HepG2 (cell line): ENCODE data around the gene GUK1. TPM values are rescaled to one million over a fixed set of nuclear protein-coding genes. Genes with fewer than 3 reads are reported as not detected.

ENCODE experiments used
- ATAC-seq: fragments of 200-7000 bp; cut with Tn5 transposase; 3 replicates; pipeline ENCODE4 v1.9.1; 2020; ENCODE audit warnings: mild to moderate bottlenecking, moderate library complexity
- BruUV-seq: library from RNA; stranded (reverse); fragments of 400-500 nt; replicated peaks from 2 replicates; lab custom pipeline; 2021; lab: Mats Ljungman, UMichigan
- CTCF ChIA-PET: fragments of 300-600 bp; formaldehyde crosslinking; extraction: SDS; loops from one replicate; lab custom pipeline; 2021; ENCODE audit warnings: low total read pairs, inconsistent platforms, low intra/inter-chr PET ratio; lab: Yijun Ruan, JAX
- POLR2A ChIA-PET: fragments of 350-600 bp; sonication (Branson Sonifier 250); formaldehyde crosslinking; loops from one replicate; lab custom pipeline; 2020; ENCODE audit warnings: antibody characterized with exemption, inconsistent platforms; lab: Yijun Ruan, JAX
- DNase-seq: peaks from one replicate; pipeline ENCODE4 v3.0.0-alpha.2; 2015; ENCODE audit warnings: low spot score
- FAIRE-seq: peaks from 3 replicates; lab custom pipeline; 2011; peaks lifted over from hg19 to GRCh38; lab: Jason Lieb, UNC
- H2AFZ ChIP-seq: one replicate; pipeline ENCODE4 v1.6.1; 2011; ENCODE audit warnings: low read length, inconsistent platforms
- H3K27ac ChIP-seq: fragments of 300-600 bp; 3 replicates; pipeline ENCODE4 v1.8.0; 2011; ENCODE audit warnings: mixed run types, mild to moderate bottlenecking, mixed read lengths, low read length, inconsistent platforms; ENCODE audit not compliant: insufficient read depth; ENCODE audit errors: extremely low read length
- H3K27me3 ChIP-seq, 2 experiments: fragments of 200-600 bp in 1 of 2; 2 replicates in 1 of 2; 3 replicates in 1 of 2; pipeline versions ENCODE4 v1.6.0 to v1.8.0; 2011; ENCODE audit warnings: low read length in 2 of 2, mild to moderate bottlenecking in 2 of 2, moderate library complexity in 2 of 2, inconsistent platforms in 1 of 2; ENCODE audit not compliant: insufficient read depth in 2 of 2, control insufficient read depth in 1 of 2
- H3K36me3 ChIP-seq, 2 experiments: fragments of 200-600 bp in 1 of 2; replicated peaks in 1 of 2; 2 replicates in 1 of 2; 3 replicates in 1 of 2; pipeline versions ENCODE4 v1.5.1 to v1.8.0; 2011; ENCODE audit warnings: low read length in 2 of 2, inconsistent platforms in 1 of 2; ENCODE audit not compliant: insufficient read depth in 2 of 2, control insufficient read depth in 1 of 2
- H3K4me1 ChIP-seq: 2 replicates; pipeline ENCODE4 v1.5.1; 2012; ENCODE audit warnings: low read length, inconsistent platforms; ENCODE audit not compliant: insufficient read depth
- H3K4me2 ChIP-seq: 2 replicates; pipeline ENCODE4 v1.6.0; 2011; ENCODE audit warnings: low read depth, low read length, inconsistent platforms
- H3K4me3 ChIP-seq, 3 experiments: fragments of 200-600 bp in 1 of 3; sonication (generic), shearing (Covaris generic) in 1 of 3; replicated peaks in 1 of 3; 2 replicates each; pipeline ENCODE4 v1.5.1; 2011 to 2016; ENCODE audit warnings: low read length in 3 of 3, inconsistent platforms in 2 of 3, low read depth in 2 of 3, mild to moderate bottlenecking in 2 of 3, control low read depth in 1 of 3, mixed read lengths in 1 of 3; ENCODE audit not compliant: insufficient read depth in 1 of 3
- H3K79me2 ChIP-seq: one replicate; pipeline ENCODE4 v1.6.1; 2011; ENCODE audit warnings: low read length, inconsistent platforms; ENCODE audit not compliant: insufficient read depth
- H3K9ac ChIP-seq: 2 replicates; pipeline ENCODE4 v1.6.0; 2011; ENCODE audit warnings: mild to moderate bottlenecking, low read depth, low read length, inconsistent platforms; ENCODE audit not compliant: insufficient read depth
- H3K9me3 ChIP-seq: 2 replicates; pipeline ENCODE4 v1.5.1; 2012; ENCODE audit warnings: mild to moderate bottlenecking, low read length
- H4K20me1 ChIP-seq: 2 replicates; pipeline ENCODE4 v1.6.0; 2011; ENCODE audit warnings: inconsistent platforms, mild to moderate bottlenecking, low read length, moderate library complexity; ENCODE audit not compliant: insufficient read depth
- ATM ChIP-seq: fragments of 450-650 bp; IDR thresholded peaks from 2 replicates; pipeline ENCODE4 v1.7.1; 2017; ENCODE audit warnings: mild to moderate bottlenecking, borderline replicate concordance
- BRD4 ChIP-seq: sonication (generic); formaldehyde crosslinking; IDR thresholded peaks from 2 replicates; pipeline ENCODE4 v1.4.0; 2020; ENCODE audit warnings: missing genetic modification reagents
- IKZF1 ChIP-seq: fragments of 450-650 bp; IDR thresholded peaks from 2 replicates; pipeline ENCODE4 v1.7.1; 2016
- MAFK ChIP-seq, 2 experiments: IDR thresholded peaks in 1 of 2; conservative IDR thresholded peaks in 1 of 2; 2 replicates each; pipeline ENCODE4 v1.6.1; 2011; ENCODE audit warnings: improper control_type of control experiment in 2 of 2, low read length in 2 of 2
- MTF1 ChIP-seq: sonication (generic); formaldehyde crosslinking; IDR thresholded peaks from 2 replicates; pipeline ENCODE4 v1.5.0; 2020; ENCODE audit warnings: missing genetic modification reagents
- NR2F6 ChIP-seq, 2 experiments: IDR thresholded peaks; 2 replicates each; pipeline ENCODE4 v1.6.1; 2016; ENCODE audit warnings: antibody characterized with exemption in 1 of 2, mild to moderate bottlenecking in 1 of 2
- PCBP2 ChIP-seq: fragments of 200-400 bp; formaldehyde crosslinking; optimal IDR thresholded peaks from 2 replicates; pipeline ENCODE3; 2018; ENCODE audit warnings: low read length, low read depth; ENCODE audit not compliant: poor library complexity, severe bottlenecking
- ZNF546 ChIP-seq: sonication (generic); formaldehyde crosslinking; conservative IDR thresholded peaks from 2 replicates; pipeline ENCODE4 v1.8.1; 2023; ENCODE audit warnings: mild to moderate bottlenecking, missing genetic modification reagents
- WGBS: methylation state at CpG from one replicate; pipeline ENCODE4 v1.1.6; 2017; ENCODE audit warnings: low lambda C conversion rate; 5-methylcytosine and 5-hydroxymethylcytosine counted together
- in situ Hi-C: cut with HindIII; loops from 2 replicates; pipeline ENCODE4 v1.10.0; 2017; ENCODE audit warnings: low pct_unique_long_range_greater_than_20kb; ENCODE audit not compliant: extremely low pct_ligation_motif_present
- intact Hi-C: fragments of 100-400 bp; cut with micrococcal nuclease; formaldehyde crosslinking; loops from one replicate; pipeline ENCODE4 v1.10.0; 2022; ENCODE audit not compliant: unreplicated experiment
- polyA plus RNA-seq, 8 experiments: library from polyadenylated mRNA; depleted of rRNA in 3 of 8; stranded (reverse) in 7 of 8; unstranded in 1 of 8; fragments of >200 nt; fragmentation: Illumina TruSeq in 4 of 8; extraction: Trizol in 4 of 8; gene quantifications; 2 replicates each; pipeline versions ENCODE4 v1.2.1 to v1.2.3, GENCODE V29; 2011 to 2016; ENCODE audit warnings: low read depth in 4 of 8, missing spikeins in 1 of 8, mixed read lengths in 1 of 8; ENCODE audit not compliant: insufficient read depth in 1 of 8
- total RNA-seq, 5 experiments: library from RNA; depleted of rRNA; stranded (reverse); fragments of >200 nt; fragmentation: Illumina TruSeq; extraction: Trizol; gene quantifications; 2 replicates each; pipeline ENCODE4 v1.2.3, GENCODE V29; 2016; ENCODE audit warnings: low read depth in 1 of 5
- TF ChIP-seq, protein P1 (sequence below): sonication (generic); formaldehyde crosslinking; IDR thresholded peaks from 2 replicates; pipeline ENCODE4 v1.4.0; 2020; ENCODE audit warnings: missing genetic modification reagents, borderline replicate concordance
- TF ChIP-seq, protein P2 (sequence below): sonication (generic); formaldehyde crosslinking; IDR thresholded peaks from 2 replicates; pipeline ENCODE4 v1.5.0; 2020; ENCODE audit warnings: missing genetic modification reagents
- TF ChIP-seq, protein P3 (sequence below): sonication (generic); formaldehyde crosslinking; conservative IDR thresholded peaks from 2 replicates; pipeline ENCODE4 v1.4.0; 2020; ENCODE audit warnings: missing genetic modification reagents
- TF ChIP-seq, protein P4 (sequence below): sonication (generic); formaldehyde crosslinking; IDR thresholded peaks from 2 replicates; pipeline ENCODE4 v1.8.1; 2023; ENCODE audit warnings: missing genetic modification reagents, inconsistent platforms, borderline replicate concordance

Gene GUK1
- total and polyA plus RNA-seq, 2 of the 13 experiments (the other 11 are each of a cell fraction or from before 2014, with no cell fraction given): 116 to 154 TPM

DNA sequence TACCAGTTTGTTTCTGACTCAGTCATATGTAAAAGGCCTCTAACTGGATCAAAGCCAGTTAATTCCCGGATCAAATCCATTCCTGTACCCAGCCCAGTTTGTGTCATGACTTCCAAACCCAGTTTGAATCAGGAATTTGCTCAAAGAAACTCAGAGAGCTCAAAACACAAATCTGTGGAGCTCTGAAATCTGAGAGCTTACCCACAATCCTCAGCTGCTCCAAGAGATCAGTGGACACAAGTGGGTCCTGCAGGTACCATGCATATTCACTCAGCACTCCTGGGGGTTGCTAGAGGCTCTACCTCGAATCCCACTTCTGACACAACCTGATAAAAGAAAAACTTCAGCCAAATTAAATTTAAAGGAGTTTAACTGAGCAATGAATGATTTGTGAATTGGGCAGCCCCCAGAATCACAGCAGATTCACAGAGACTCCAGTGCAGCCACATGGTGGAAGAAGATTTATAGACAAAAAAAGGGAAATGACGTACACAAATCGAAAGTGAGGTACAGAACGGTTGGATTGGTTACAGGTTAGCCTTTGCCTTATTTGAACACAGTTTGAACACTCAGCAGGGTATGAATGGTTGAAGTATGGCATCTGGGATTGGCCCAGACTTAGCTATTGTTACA is 19.1 kb upstream of the GUK1 start (continued):
- TF ChIP-seq, protein P1, sequence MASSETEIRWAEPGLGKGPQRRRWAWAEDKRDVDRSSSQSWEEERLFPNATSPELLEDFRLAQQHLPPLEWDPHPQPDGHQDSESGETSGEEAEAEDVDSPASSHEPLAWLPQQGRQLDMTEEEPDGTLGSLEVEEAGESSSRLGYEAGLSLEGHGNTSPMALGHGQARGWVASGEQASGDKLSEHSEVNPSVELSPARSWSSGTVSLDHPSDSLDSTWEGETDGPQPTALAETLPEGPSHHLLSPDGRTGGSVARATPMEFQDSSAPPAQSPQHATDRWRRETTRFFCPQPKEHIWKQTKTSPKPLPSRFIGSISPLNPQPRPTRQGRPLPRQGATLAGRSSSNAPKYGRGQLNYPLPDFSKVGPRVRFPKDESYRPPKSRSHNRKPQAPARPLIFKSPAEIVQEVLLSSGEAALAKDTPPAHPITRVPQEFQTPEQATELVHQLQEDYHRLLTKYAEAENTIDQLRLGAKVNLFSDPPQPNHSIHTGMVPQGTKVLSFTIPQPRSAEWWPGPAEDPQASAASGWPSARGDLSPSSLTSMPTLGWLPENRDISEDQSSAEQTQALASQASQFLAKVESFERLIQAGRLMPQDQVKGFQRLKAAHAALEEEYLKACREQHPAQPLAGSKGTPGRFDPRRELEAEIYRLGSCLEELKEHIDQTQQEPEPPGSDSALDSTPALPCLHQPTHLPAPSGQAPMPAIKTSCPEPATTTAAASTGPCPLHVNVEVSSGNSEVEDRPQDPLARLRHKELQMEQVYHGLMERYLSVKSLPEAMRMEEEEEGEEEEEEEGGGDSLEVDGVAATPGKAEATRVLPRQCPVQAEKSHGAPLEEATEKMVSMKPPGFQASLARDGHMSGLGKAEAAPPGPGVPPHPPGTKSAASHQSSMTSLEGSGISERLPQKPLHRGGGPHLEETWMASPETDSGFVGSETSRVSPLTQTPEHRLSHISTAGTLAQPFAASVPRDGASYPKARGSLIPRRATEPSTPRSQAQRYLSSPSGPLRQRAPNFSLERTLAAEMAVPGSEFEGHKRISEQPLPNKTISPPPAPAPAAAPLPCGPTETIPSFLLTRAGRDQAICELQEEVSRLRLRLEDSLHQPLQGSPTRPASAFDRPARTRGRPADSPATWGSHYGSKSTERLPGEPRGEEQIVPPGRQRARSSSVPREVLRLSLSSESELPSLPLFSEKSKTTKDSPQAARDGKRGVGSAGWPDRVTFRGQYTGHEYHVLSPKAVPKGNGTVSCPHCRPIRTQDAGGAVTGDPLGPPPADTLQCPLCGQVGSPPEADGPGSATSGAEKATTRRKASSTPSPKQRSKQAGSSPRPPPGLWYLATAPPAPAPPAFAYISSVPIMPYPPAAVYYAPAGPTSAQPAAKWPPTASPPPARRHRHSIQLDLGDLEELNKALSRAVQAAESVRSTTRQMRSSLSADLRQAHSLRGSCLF: no peak
- TF ChIP-seq MTF1 (CRISPR knock-in tag) (no peak), BRD4 (CRISPR knock-in tag) (no peak), PCBP2 (no peak)
- TF ChIP-seq, protein P2, sequence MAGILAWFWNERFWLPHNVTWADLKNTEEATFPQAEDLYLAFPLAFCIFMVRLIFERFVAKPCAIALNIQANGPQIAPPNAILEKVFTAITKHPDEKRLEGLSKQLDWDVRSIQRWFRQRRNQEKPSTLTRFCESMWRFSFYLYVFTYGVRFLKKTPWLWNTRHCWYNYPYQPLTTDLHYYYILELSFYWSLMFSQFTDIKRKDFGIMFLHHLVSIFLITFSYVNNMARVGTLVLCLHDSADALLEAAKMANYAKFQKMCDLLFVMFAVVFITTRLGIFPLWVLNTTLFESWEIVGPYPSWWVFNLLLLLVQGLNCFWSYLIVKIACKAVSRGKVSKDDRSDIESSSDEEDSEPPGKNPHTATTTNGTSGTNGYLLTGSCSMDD: no peak

DNA sequence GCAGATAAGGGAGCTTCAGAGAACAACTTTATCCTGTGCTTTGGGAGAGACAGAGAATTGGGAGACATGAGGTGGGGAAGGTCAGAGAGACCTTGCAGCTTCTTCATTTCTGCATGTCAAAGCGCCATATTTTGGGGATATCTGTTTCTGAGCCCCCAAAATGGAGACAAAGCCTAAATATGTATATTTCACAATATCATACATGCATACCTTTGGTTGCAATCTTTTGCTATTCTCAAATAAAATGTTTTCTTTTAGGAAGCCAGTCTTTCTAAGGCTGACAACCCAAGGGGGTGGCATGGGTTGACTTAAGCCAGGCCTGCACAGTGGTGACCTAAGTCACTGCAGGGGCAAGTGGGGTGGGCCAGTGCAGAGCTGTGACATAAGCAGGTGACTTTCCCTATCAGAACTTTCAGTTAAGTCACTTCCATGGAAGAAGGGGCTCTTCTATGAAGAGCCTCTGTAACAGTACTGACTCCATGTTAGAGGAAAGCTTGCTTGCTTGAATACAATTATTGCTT is 17.1 kb upstream of the GUK1 start:
- Histone ChIP-seq H3K27me3 (no peaks in the 10 kb centered on the region), H3K27ac (no peak overlapping the region), H3K36me3 (no peaks in the 10 kb centered on the region), H3K9me3 (peaks cover 8% of the 10 kb centered on the region), H3K9ac (no peak overlapping the region), H3K4me3 (no peak overlapping the region), H3K79me2 (no peaks in the 10 kb centered on the region), H2AFZ (no peak overlapping the region), H3K4me1 (peaks cover 14% of the 10 kb centered on the region), H3K4me2 (no peak overlapping the region), H4K20me1 (no peaks in the 10 kb centered on the region)
- in situ Hi-C loops (no loop called here), intact Hi-C loops (no loop called here)
- CTCF ChIA-PET: no interaction called here
- no TSS peak for BruUV-seq
- WGBS: 0% methylated on average over 1 of the region's 1 CpG
- FAIRE-seq (no peak), DNase-seq (no peak), ATAC-seq (peak; percentile 41; the same call in 1 of the 3 replicates)
- POLR2A ChIA-PET: interaction anchor here (0.9 to 3.7 kb wide), 3 partner anchors 13 to 42 kb away, joined by 4 to 12 read pairs (median 11); partner anchors contain the start of gene IBA57
- TF ChIP-seq ATM (no peak), ZNF546 (CRISPR knock-in tag) (no peak), NR2F6 (IDR thresholded peaks at IDR 0.05) (no peak), NR2F6 (CRISPR knock-in tag; IDR thresholded peaks at IDR 0.05) (peak; percentile 37; the same call in 1 of the 2 replicates), MAFK (conservative IDR thresholded peaks at IDR 0.05 in 1 of 2, IDR thresholded peaks at IDR 0.05 in 1 of 2; ENCODE audit: low read length in 2 of 2) (no peak), IKZF1 (no peak)
- TF ChIP-seq, protein P3, sequence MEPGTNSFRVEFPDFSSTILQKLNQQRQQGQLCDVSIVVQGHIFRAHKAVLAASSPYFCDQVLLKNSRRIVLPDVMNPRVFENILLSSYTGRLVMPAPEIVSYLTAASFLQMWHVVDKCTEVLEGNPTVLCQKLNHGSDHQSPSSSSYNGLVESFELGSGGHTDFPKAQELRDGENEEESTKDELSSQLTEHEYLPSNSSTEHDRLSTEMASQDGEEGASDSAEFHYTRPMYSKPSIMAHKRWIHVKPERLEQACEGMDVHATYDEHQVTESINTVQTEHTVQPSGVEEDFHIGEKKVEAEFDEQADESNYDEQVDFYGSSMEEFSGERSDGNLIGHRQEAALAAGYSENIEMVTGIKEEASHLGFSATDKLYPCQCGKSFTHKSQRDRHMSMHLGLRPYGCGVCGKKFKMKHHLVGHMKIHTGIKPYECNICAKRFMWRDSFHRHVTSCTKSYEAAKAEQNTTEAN: no peak
- TF ChIP-seq, protein P4, sequence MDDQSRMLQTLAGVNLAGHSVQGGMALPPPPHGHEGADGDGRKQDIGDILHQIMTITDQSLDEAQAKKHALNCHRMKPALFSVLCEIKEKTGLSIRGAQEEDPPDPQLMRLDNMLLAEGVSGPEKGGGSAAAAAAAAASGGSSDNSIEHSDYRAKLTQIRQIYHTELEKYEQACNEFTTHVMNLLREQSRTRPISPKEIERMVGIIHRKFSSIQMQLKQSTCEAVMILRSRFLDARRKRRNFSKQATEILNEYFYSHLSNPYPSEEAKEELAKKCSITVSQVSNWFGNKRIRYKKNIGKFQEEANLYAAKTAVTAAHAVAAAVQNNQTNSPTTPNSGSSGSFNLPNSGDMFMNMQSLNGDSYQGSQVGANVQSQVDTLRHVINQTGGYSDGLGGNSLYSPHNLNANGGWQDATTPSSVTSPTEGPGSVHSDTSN (CRISPR knock-in tag): no peak
